Muscle of leg (tissue), 11 donors: ENCODE data around the gene ANO2. TPM values are rescaled to one million over a fixed set of nuclear protein-coding genes. Genes with fewer than 3 reads are reported as not detected.

Experiments
- DNase-seq: peaks from one replicate; pipeline ENCODE4 v3.0.0; 2013
- H3K27ac ChIP-seq: one replicate; pipeline ENCODE4 v1.5.1; 2013; ENCODE audit warnings: mild to moderate bottlenecking, low read length, control low read depth
- H3K27me3 ChIP-seq: one replicate; pipeline ENCODE4 v1.6.1; 2013; ENCODE audit warnings: low read length; ENCODE audit not compliant: control insufficient read depth, insufficient read depth
- H3K36me3 ChIP-seq: one replicate; pipeline ENCODE4 v1.6.1; 2013; ENCODE audit warnings: low read length; ENCODE audit not compliant: control insufficient read depth, insufficient read depth
- H3K4me1 ChIP-seq: one replicate; pipeline ENCODE4 v1.6.1; 2013; ENCODE audit warnings: low read length; ENCODE audit not compliant: control insufficient read depth, insufficient read depth
- H3K4me3 ChIP-seq: one replicate; pipeline ENCODE4 v1.5.1; 2013; ENCODE audit warnings: low read length, control low read depth
- H3K9me3 ChIP-seq: replicated peaks from 2 replicates; pipeline ENCODE4 v1.6.1; 2013; ENCODE audit warnings: low read depth, low read length; ENCODE audit not compliant: control insufficient read depth
- WGBS: methylation state at CpG from one replicate; pipeline ENCODE4 v1.1.5; 2013; ENCODE audit warnings: missing lambda C conversion rate; ENCODE audit not compliant: insufficient coverage; 5-methylcytosine and 5-hydroxymethylcytosine counted together
- polyA plus RNA-seq, 8 donors: library from polyadenylated mRNA; unstranded; fragments of 120-200 nt; gene quantifications; one replicate each; pipeline versions ENCODE4 v1.2.1 to v1.2.3, GENCODE V29; 2013; ENCODE audit warnings: inconsistent platforms in 1 of 8, low replicate concordance in 1 of 8; ENCODE audit not compliant: insufficient read length in 8 of 8, insufficient read depth in 1 of 8
- total RNA-seq: library from RNA; stranded (reverse); fragments of 120-200 nt; gene quantifications from one replicate; pipeline ENCODE4 v1.2.4, GENCODE V29; 2013

ANO2 gene
- total and polyA plus RNA-seq, 9 donors = 2.5 to 5.9 (median 3.5) TPM

GRCh38 chr12:5573390-5573789, 371.7 kb downstream of the ANO2 start:
- Histone ChIP-seq H3K27me3 (no peaks in the 10 kb centered on the region), H3K27ac (no peak overlapping the region), H3K36me3 (no peaks in the 10 kb centered on the region), H3K9me3 (no peaks in the 10 kb centered on the region), H3K4me1 (peaks cover 14% of the 10 kb centered on the region), H3K4me3 (no peak overlapping the region)
- no peak for DNase-seq
- 84% methylated on average over 4 of the region's 5 CpGs for WGBS

GRCh38 chr12:5571115-5571514, 373.9 kb downstream of the ANO2 start:
- no peak overlapping the region for H3K4me3 ChIP-seq
- peaks cover 18% of the 10 kb centered on the region for H3K4me1 ChIP-seq
- no peak overlapping the region for H3K27ac ChIP-seq
- 36% methylated on average over 13 of the region's 13 CpGs for WGBS
- peak; percentile 48 for DNase-seq
- no peaks in the 10 kb centered on the region for H3K27me3 ChIP-seq
- no peaks in the 10 kb centered on the region for H3K9me3 ChIP-seq
- no peaks in the 10 kb centered on the region for H3K36me3 ChIP-seq

GRCh38 chr12:5570416-5570815, 374.6 kb downstream of the ANO2 start:
- Histone ChIP-seq H3K27ac (no peak overlapping the region), H3K4me1 (peaks cover 22% of the 10 kb centered on the region), H3K27me3 (no peaks in the 10 kb centered on the region), H3K9me3 (no peaks in the 10 kb centered on the region), H3K4me3 (no peak overlapping the region), H3K36me3 (no peaks in the 10 kb centered on the region)
- DNase-seq = no peak
- WGBS = no CpG with 5 or more reads among the region's 1 CpG

- no peak for DNase-seq
- no peaks in the 10 kb centered on the region for H3K9me3 ChIP-seq
- peaks cover 22% of the 10 kb centered on the region for H3K4me1 ChIP-seq
- no peak overlapping the region for H3K4me3 ChIP-seq
- no peaks in the 10 kb centered on the region for H3K27me3 ChIP-seq
- no peaks in the 10 kb centered on the region for H3K36me3 ChIP-seq
- WGBS = 90% methylated on average over 8 of the region's 17 CpGs
- H3K27ac ChIP-seq = no peak overlapping the region
Measured at GRCh38 chr12:5568325-5568981, 376.6 kb downstream of the ANO2 start.

- 25% methylated on average over 8 of the region's 14 CpGs for WGBS
- H3K36me3 ChIP-seq = no peaks in the 10 kb centered on the region
- peak; percentile 90 for DNase-seq
- no peaks in the 10 kb centered on the region for H3K9me3 ChIP-seq
- peak overlapping the region; percentile 77 for H3K27ac ChIP-seq
- peak overlapping the region; percentile 6 for H3K4me3 ChIP-seq
- no peaks in the 10 kb centered on the region for H3K27me3 ChIP-seq
- H3K4me1 ChIP-seq = peaks cover 22% of the 10 kb centered on the region
Measured at GRCh38 chr12:5567016-5567725, 377.9 kb downstream of the ANO2 start.

GRCh38 chr12:5565933-5566599, 379.0 kb downstream of the ANO2 start:
- no peak overlapping the region for H3K4me3 ChIP-seq
- no peak for DNase-seq
- 57% methylated on average over 3 of the region's 3 CpGs for WGBS
- H3K4me1 ChIP-seq = peaks cover 22% of the 10 kb centered on the region
- no peaks in the 10 kb centered on the region for H3K36me3 ChIP-seq
- no peaks in the 10 kb centered on the region for H3K27me3 ChIP-seq
- peak overlapping the region; percentile 60 for H3K27ac ChIP-seq
- H3K9me3 ChIP-seq = no peaks in the 10 kb centered on the region

GRCh38 chr12:5562581-5562980, 382.5 kb downstream of the ANO2 start:
- Histone ChIP-seq H3K4me1 (peaks cover 18% of the 10 kb centered on the region), H3K27me3 (no peaks in the 10 kb centered on the region), H3K36me3 (no peaks in the 10 kb centered on the region), H3K4me3 (no peak overlapping the region), H3K9me3 (no peaks in the 10 kb centered on the region), H3K27ac (no peak overlapping the region)
- no peak for DNase-seq
- WGBS = 100% methylated on average over 2 of the region's 3 CpGs

- Histone ChIP-seq H3K4me3 (no peak overlapping the region), H3K4me1 (peaks cover 14% of the 10 kb centered on the region), H3K27ac (no peak overlapping the region), H3K36me3 (no peaks in the 10 kb centered on the region), H3K9me3 (no peaks in the 10 kb centered on the region), H3K27me3 (no peaks in the 10 kb centered on the region)
- no peak for DNase-seq
- 60% methylated on average over 1 of the region's 6 CpGs for WGBS
Measured at GRCh38 chr12:5561846-5562245, 383.2 kb downstream of the ANO2 start.

- no peak for DNase-seq
- Histone ChIP-seq H3K27ac (no peak overlapping the region), H3K9me3 (no peaks in the 10 kb centered on the region), H3K27me3 (no peaks in the 10 kb centered on the region), H3K4me3 (no peak overlapping the region), H3K4me1 (peaks cover 6% of the 10 kb centered on the region), H3K36me3 (no peaks in the 10 kb centered on the region)
- WGBS = 80% methylated on average over 1 of the region's 6 CpGs
Measured at GRCh38 chr12:5561057-5561456, 384.0 kb downstream of the ANO2 start.

GRCh38 chr12:5560265-5560664, 384.8 kb downstream of the ANO2 start:
- DNase-seq = no peak
- Histone ChIP-seq H3K27me3 (no peaks in the 10 kb centered on the region), H3K27ac (no peak overlapping the region), H3K9me3 (no peaks in the 10 kb centered on the region), H3K36me3 (no peaks in the 10 kb centered on the region), H3K4me3 (no peak overlapping the region), H3K4me1 (peaks cover 3% of the 10 kb centered on the region)
- WGBS = 71% methylated on average over 1 of the region's 4 CpGs
